ENCODE data around the gene RNF214.

DNA sequence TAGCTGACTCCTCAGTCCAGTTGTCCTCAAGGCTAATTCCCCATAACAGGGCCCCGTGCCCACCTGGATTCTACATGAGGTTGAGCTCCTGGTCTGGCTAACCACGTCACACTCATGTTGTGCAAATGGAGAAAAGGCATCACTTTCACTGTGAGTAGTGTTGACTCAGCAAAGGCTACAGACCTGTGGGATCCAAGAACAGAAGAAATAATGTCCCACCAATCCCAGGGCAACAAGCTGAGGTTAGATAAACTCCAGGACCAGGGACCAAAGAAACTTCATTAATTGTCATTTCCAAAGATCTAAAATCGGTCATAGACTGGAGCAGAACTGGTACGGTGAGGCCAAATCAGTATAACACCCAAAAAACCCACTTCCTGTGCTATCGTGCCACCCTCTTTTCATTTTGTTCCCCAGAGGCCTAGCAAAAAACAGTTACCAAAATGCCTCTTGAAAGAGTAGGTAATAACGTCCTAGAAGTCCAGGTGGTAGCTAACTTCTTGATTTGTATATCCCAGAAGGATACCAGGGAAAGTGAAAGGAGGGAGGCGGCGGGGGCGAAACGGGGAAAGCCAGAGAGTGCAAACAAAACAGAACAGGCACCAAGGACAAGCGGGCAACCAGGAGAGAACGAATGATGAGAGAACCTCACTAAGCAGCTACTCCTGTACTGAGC, 2.0 kb upstream of the RNF214 start:
- TF ChIP-seq SPI1 (IDR thresholded peaks at IDR 0.05; ENCODE audit: low read depth, low read length): peak; percentile 51
- TF ChIP-seq POLR2A (IDR thresholded peaks at IDR 0.05; ENCODE audit: low read depth, low read length): no peak; the same call in 1 of the 2 replicates
- TF ChIP-seq TAF1 (IDR thresholded peaks at IDR 0.05; ENCODE audit: low read depth, low read length): peak; percentile 55; the same call in 1 of the 2 replicates
- TF ChIP-seq POLR2AphosphoS5 (IDR thresholded peaks at IDR 0.05; ENCODE audit: low read depth, low read length): 0 out of 2 replicates have a peak, but pooled peaks have one; percentile 32
- no peak for TF ChIP-seq PAX5 (IDR thresholded peaks at IDR 0.05; ENCODE audit: insufficient read depth, low read length, severe bottlenecking)
